ENCODE measurements around the gene TCF12.

The TCF12 gene

GRCh38 chr15:57302640-57303257 lies 384.3 kb downstream of the TCF12 start:
- DNase-seq (ENCODE audit: low spot score): no peak
- in situ Hi-C loops (cut with MboI; ENCODE audit: low sequenced_read_pairs, unreplicated experiment): loop anchor here (10.0 to 25.0 kb wide), 3 partner anchors 390 to 808 kb away; partner anchors contain the start of gene TCF12
- TF ChIP-seq CTCF (IDR thresholded peaks at IDR 0.05; ENCODE audit: borderline replicate concordance, control extremely low read depth, extremely low read depth, insufficient read depth, missing control alignments): no peak

GRCh38 chr15:57305009-57305408 lies 386.6 kb downstream of the TCF12 start:
- in situ Hi-C loops (cut with MboI; ENCODE audit: low sequenced_read_pairs, unreplicated experiment): loop anchor here (5.0 to 25.0 kb wide), 4 partner anchors 158 to 810 kb away; partner anchors contain the start of gene TCF12
- no peak for DNase-seq (ENCODE audit: low spot score)
- TF ChIP-seq CTCF (IDR thresholded peaks at IDR 0.05; ENCODE audit: borderline replicate concordance, control extremely low read depth, extremely low read depth, insufficient read depth, missing control alignments): no peak

- in situ Hi-C loops (cut with MboI; ENCODE audit: low sequenced_read_pairs, unreplicated experiment): loop anchor here (5.0 to 25.0 kb wide), 4 partner anchors 159 to 812 kb away; partner anchors contain the start of gene TCF12
- DNase-seq (ENCODE audit: low spot score): peak; percentile 92
- TF ChIP-seq CTCF (IDR thresholded peaks at IDR 0.05; ENCODE audit: borderline replicate concordance, control extremely low read depth, extremely low read depth, insufficient read depth, missing control alignments): peak; percentile 96
Measured at GRCh38 chr15:57306161-57306943, 387.9 kb downstream of the TCF12 start.

GRCh38 chr15:57306944-57307411 lies 388.5 kb downstream of the TCF12 start:
- no peak for TF ChIP-seq CTCF (IDR thresholded peaks at IDR 0.05; ENCODE audit: borderline replicate concordance, control extremely low read depth, extremely low read depth, insufficient read depth, missing control alignments)
- in situ Hi-C loops (cut with MboI; ENCODE audit: low sequenced_read_pairs, unreplicated experiment): loop anchor here (5.0 to 25.0 kb wide), 4 partner anchors 160 to 812 kb away; partner anchors contain the start of gene TCF12
- DNase-seq (ENCODE audit: low spot score): no peak

- in situ Hi-C loops (cut with MboI; ENCODE audit: low sequenced_read_pairs, unreplicated experiment): loop anchor here (5.0 to 25.0 kb wide), 4 partner anchors 160 to 813 kb away; partner anchors contain the start of gene TCF12
- no peak for TF ChIP-seq CTCF (IDR thresholded peaks at IDR 0.05; ENCODE audit: borderline replicate concordance, control extremely low read depth, extremely low read depth, insufficient read depth, missing control alignments)
- no peak for DNase-seq (ENCODE audit: low spot score)
Measured at GRCh38 chr15:57307527-57308169, 389.2 kb downstream of the TCF12 start.

- DNase-seq (ENCODE audit: low spot score): no peak
- no peak for TF ChIP-seq CTCF (IDR thresholded peaks at IDR 0.05; ENCODE audit: borderline replicate concordance, control extremely low read depth, extremely low read depth, insufficient read depth, missing control alignments)
- in situ Hi-C loops (cut with MboI; ENCODE audit: low sequenced_read_pairs, unreplicated experiment): loop anchor here (5.0 to 25.0 kb wide), 4 partner anchors 161 to 813 kb away; partner anchors contain the start of gene TCF12
Measured at GRCh38 chr15:57308170-57308545, 389.7 kb downstream of the TCF12 start.
